Colon (tissue), 2 donors: Measurements from ENCODE around the gene ERBB2.
"Not testable (repeated sequence)": the region's sequence is repeated elsewhere in the genome, so short reads cannot be mapped to it uniquely, and the experiment has no call there.

Source experiments
- FAIRE-seq: peaks from 2 replicates; lab custom pipeline; 2012; peaks lifted over from hg19 to GRCh38; lab: Jason Lieb, UNC
- donor health status: control.
- donor health status: control.

The ERBB2 gene

DNA sequence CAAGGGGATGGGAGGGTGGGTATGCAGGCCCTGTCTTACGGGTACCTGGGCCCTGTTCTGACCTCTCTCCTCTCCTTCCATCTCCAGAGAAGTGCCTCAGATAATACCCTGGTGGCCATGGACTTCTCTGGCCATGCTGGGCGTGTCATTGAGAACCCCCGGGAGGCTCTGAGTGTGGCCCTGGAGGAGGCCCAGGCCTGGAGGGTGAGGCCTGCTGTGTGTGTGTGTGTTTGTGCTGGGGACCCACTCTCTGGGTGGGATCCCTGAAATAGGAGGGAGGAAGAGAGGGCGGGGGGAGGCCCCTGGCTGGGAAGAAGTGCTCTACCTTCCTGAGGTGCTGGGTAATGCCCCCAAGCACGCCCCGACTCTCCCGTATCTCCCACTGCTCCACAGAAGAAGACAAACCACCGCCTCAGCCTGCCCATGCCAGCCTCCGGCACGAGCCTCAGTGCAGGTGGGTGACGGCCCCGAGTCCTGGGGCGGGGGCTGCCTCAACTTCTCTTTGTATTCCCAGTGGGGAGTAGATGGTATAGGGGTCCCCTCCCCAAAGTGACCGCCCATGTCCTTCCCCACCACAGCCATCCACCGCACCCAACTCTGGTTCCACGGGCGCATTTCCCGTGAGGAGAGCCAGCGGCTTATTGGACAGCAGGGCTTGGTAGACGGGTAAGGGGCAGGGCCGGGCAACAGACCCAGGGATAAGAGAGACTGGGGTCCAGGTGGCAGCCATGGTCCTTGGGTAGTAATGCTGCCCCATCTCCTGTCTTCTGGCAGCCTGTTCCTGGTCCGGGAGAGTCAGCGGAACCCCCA is 45.7 kb downstream of the ERBB2 start:
- FAIRE-seq = no peak

GRCh38 chr17:39746145-39746461 is 46.2 kb downstream of the ERBB2 start:
- no peak for FAIRE-seq

GRCh38 chr17:39747745-39748144 is 47.9 kb downstream of the ERBB2 start:
- no peak for FAIRE-seq

DNA sequence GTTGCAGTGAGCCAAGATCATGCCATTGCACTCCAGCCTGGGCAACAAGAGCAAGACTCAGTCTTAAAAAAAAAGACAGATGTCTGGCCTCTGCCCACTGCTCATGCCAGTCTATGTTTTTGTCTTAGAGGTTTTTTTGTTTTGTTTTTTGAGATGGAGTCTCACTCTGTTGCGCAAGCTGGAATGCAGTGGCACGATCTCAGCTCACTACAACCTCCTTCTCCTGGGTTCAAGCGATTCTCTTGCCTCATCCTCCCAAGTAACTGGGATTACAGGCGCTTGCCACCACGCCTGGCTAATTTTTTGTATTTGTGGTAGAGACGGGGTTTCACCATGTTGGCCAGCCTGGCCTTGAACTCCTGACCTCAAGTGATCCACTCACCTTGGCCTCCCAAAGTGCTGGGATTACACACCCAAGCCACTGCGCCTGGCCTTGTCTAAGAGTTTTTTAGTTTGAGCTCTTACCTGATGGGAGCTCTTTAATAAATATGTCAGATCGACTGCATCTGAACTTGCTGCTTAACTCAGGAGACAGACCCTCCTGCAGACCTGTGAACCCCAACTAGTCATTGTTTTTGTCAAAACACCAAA is 48.7 kb downstream of the ERBB2 start:
- FAIRE-seq = not testable (repeated sequence)

GRCh38 chr17:39750131-39751015 is 50.5 kb downstream of the ERBB2 start:
- no peak for FAIRE-seq

- FAIRE-seq = no peak
Measured at GRCh38 chr17:39751016-39751543, 51.2 kb downstream of the ERBB2 start.

GRCh38 chr17:39751637-39752036 is 51.8 kb downstream of the ERBB2 start:
- FAIRE-seq = no peak

- FAIRE-seq = no peak
Measured at GRCh38 chr17:39752241-39752881, 52.5 kb downstream of the ERBB2 start.

DNA sequence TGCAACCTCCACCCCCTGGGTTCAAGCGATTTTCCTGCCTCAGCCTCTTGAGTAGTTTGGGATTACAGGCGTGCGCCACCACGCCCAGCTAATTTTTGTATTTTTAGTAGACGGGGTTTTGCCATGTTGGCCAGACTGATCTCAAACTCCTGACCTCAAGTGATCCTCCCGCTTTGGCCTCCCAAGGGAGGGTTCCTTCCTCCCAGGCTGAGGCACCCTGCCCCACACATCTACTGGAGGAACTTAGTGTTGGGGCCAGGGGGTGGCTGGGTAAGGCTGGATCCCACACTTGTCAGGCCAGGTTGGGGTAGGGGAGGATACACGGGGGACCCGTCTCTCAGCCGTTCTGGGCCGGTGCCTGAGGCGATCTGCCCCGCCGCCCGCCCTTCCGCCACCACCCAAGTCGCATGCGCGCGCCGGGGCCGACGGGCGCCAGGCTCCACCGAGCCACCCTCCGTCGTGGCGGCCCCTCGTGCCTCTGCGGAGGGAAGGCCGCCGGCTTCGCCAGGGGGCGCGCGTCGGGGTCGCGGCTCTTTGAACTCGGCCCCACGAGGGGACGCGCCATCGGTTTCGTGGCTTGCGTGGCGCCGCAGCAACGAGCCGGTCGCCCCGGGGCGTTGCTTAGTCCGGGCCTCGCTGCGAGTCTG is 53.8 kb downstream of the ERBB2 start:
- FAIRE-seq = no peak

DNA sequence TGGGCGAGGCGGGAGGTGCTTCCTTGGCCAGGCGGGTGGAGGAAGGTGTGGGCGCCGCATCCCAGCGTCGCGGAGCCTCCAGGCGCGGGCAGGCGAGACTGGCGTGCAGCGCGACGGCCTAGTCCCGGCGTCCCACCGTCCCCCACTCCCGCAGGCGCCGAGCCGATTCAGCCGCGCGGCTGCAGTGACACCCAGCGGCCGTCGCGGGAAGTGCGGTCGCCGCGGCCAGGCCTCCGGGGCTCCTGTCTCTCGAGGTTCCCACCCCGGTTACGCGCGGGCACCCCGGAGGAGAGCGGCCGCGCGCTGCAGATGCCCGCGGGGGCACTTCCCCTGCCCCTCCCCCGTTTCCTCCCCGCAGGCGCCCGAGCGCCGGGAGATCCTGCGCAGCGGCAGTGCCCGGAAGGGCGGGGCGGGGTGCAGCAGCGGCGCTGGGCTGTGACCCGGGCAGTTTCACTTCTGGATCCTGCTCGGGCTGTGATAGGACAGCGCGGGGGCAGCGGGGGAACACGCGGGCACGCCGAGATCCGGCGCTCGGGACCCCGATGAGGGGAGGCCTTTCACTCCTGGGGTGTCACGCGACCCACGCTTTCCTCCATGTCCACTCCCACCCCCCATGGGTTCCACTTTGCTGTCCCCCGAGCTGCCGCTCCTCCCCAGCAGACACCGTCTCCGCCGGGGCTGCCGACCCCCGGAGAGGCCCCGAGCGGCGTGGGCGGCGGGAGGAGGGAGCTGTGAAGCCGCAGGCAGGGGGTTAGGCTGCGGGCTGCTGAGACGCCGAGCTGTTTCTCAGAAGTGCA is 54.5 kb downstream of the ERBB2 start:
- FAIRE-seq = no peak

DNA sequence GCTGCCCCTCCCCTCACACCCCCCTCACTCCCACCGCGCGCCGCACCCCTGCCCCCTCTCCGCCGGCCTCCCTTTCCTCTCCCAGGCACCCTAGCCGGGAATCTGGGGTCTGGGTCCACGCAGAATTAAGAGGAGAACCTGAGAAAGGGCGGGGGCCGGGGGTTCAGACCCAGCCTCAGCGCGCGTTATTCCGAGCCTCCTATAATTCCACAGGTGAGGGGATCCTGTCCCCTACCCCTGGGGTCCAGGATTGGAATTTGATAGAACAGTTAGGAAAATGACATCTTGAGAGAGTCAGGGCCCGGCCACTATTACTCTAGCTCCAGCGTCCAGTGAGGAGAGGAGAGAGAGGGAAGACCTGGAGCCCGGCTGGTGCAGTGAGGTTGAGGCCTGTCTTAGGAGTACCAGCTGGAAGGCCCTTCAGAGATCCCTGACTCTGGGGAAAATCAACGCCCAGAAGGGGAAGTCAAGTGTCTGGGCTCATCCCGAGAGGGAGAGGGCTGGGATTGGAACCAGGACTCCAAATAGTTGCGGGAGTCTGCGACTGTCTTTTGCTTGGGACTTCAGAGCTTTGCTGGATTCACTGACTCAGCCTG is 55.2 kb downstream of the ERBB2 start:
- no peak for FAIRE-seq

DNA sequence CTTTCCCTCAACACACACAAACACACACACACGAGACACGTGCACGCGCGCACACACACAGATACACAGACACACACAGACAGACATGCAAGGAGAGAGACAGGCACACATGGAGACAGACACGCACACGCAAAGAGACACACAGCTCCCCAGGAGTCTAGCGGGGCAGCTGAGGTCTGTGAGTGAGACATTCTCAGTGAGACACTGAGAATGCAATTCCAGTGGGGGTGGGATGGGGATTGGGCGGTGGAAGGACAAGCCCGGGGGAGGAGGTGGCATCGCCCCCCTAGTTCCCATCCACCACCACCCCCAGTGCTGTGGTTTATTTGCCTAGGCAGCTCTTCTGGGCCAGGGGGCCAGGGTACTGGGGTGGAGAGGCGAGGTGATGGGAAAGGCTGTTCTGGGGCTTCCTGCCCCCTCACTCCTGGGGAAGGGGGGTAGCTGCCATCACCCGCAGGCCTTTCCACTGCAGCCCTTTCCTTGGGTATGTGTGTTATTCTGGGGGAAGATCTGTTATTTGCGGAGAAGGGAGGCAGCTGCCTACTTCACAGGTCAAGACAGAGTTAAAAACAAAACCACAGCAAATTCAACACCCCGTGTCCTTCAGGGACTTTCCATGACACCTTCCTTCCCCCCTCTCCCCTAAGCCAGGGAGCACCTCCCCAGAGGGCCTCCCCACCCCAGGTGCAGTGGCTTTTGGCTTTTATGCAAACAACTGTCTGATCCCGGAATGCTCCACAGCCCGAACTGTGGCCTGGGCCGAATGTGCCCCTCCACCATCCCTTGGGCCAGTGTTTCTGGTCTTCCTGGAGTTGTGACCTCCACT is 55.9 kb downstream of the ERBB2 start:
- FAIRE-seq = no peak

GRCh38 chr17:39756380-39757079 is 56.7 kb downstream of the ERBB2 start:
- FAIRE-seq = no peak

DNA sequence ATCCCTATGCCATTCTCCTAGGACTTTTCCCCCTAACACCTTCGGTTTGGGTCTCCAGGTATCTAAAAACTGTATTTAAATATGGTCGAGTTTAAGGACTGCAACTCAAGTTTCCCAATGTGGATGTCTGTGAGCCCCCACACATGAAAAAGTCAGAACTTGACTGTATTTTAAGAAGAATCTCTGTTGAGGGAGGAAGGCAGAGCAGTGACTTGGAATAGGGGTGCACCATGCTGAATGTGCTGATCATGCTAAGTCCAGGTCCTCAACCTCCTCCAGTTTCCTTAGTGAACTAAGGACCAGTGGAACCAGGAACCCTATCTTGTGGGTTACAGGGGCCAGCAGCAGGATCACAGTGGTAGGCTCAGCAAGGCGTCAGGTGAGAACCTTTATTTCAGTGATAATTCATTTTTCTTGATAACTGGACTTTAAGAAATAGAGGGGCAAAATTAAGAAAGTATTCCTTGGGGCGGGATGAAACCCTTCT is 57.4 kb downstream of the ERBB2 start:
- no peak for FAIRE-seq

DNA sequence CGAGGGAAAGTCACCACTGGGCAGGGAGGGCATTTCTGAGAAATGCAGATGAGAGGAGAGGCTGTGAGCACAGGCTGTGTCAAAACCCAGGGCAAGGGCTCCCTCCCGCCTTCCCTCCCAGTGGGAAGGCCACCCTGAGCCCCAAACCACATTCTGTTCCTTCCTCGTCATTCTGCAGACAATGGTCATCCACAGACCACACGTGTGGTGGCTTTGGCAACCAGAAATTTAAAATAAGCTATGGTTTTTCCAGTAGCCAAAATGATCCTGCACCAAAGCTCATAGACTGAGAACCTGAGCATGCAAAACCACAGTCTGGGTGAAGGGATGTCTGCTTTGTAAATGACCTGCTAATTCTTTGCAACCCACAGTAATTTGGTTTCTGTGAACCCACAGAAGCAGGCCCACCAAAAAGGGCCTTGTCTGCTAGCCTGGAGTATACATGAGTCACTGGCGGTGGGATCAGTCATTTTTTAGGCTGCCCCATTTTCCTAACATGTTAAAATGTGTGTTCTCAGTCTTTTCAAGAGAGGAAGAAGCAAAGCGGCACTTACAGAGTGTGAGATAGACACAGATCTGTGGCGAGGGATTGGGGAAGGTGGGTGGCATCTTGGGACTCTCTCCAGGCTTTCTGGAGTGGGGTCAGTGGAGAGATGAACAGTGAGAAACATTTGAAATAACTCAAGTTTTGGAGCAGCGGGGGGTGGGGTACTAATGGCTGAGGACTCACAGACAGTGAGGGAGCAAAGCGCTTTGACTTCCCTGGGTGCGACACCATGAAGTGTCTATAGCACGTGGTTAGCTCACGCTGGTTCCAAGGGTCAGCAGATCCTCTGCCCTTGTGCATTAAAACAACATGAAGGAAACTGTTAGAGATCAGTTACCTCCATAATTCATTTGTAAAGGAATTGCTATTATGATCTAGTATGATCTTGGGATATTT is 58.3 kb downstream of the ERBB2 start:
- FAIRE-seq = no peak

- no peak for FAIRE-seq
Measured at GRCh38 chr17:39759204-39759603, 59.3 kb downstream of the ERBB2 start.

GRCh38 chr17:39761861-39762496 is 62.1 kb downstream of the ERBB2 start:
- FAIRE-seq = no peak
